HepG2 (cell line): ENCODE data around the gene COL18A1. TPM values are rescaled to one million over a fixed set of nuclear protein-coding genes. Genes with fewer than 3 reads are reported as not detected.
A peak's percentile ranks its signal among the peaks of the same experiment; 100 is the strongest.

Experiments used
- BHLHE40 ChIP-seq: IDR thresholded peaks from 2 replicates; pipeline ENCODE4 v1.6.1; 2011; ENCODE audit warnings: low read length, improper control_type of control experiment
- BORCS8-MEF2B ChIP-seq: sonication (generic); formaldehyde crosslinking; IDR thresholded peaks from 2 replicates; pipeline ENCODE4 v1.8.0; 2022; ENCODE audit warnings: mild to moderate bottlenecking, missing genetic modification reagents
- EP300 ChIP-seq, 3 experiments: sonication (generic) in 1 of 3; formaldehyde crosslinking in 1 of 3; IDR thresholded peaks; 2 replicates each; pipeline versions ENCODE4 v1.5.1 to v1.6.1; 2011 to 2020; ENCODE audit warnings: low read depth in 2 of 3, low read length in 2 of 3, borderline replicate concordance in 1 of 3, improper control_type of control experiment in 1 of 3, mild to moderate bottlenecking in 1 of 3, missing genetic modification reagents in 1 of 3, moderate library complexity in 1 of 3
- ERF ChIP-seq: IDR thresholded peaks from 2 replicates; pipeline ENCODE4 v1.6.1; 2018; ENCODE audit warnings: missing biosample characterization, missing genetic modification reagents
- HNRNPLL ChIP-seq: fragments of 200-400 bp; formaldehyde crosslinking; IDR thresholded peaks from 2 replicates; pipeline ENCODE4 v1.6.1; 2017; ENCODE audit warnings: mild to moderate bottlenecking, low read depth, low read length; ENCODE audit not compliant: poor library complexity, severe bottlenecking
- NKX3-1 ChIP-seq: sonication (generic); formaldehyde crosslinking; IDR thresholded peaks from 2 replicates; pipeline ENCODE4 v1.5.0; 2020; ENCODE audit warnings: missing genetic modification reagents
- NRL ChIP-seq: sonication (generic); formaldehyde crosslinking; IDR thresholded peaks from 2 replicates; pipeline ENCODE4 v1.5.0; 2020; ENCODE audit warnings: missing genetic modification reagents, mild to moderate bottlenecking, moderate library complexity, borderline replicate concordance
- PAX8 ChIP-seq: sonication (generic); formaldehyde crosslinking; IDR thresholded peaks from 2 replicates; pipeline ENCODE4 v1.8.0; 2022; ENCODE audit warnings: mild to moderate bottlenecking, missing genetic modification reagents, borderline replicate concordance
- POLR2A ChIP-seq, 2 experiments: IDR thresholded peaks; 2 replicates each; pipeline ENCODE4 v1.6.1; 2011; ENCODE audit warnings: low read depth in 2 of 2, low read length in 2 of 2, mild to moderate bottlenecking in 1 of 2, moderate library complexity in 1 of 2; ENCODE audit not compliant: insufficient read depth in 1 of 2
- PRMT3 ChIP-seq: sonication (generic); formaldehyde crosslinking; IDR thresholded peaks from 2 replicates; pipeline ENCODE4 v1.8.1; 2022; ENCODE audit warnings: low read depth, mild to moderate bottlenecking, moderate library complexity, missing genetic modification reagents, borderline replicate concordance
- RBM39 ChIP-seq: fragments of 200-400 bp; formaldehyde crosslinking; IDR thresholded peaks from one replicate; pipeline ENCODE4 v1.6.1; 2018; ENCODE audit warnings: antibody characterized with exemption, mild to moderate bottlenecking, low read depth, low read length; ENCODE audit not compliant: poor library complexity, severe bottlenecking
- SAP130 ChIP-seq: IDR thresholded peaks from 2 replicates; pipeline ENCODE4 v1.6.1; 2016; ENCODE audit warnings: low read depth
- ZBTB3 ChIP-seq: sonication (generic); formaldehyde crosslinking; IDR thresholded peaks from 2 replicates; pipeline ENCODE4 v1.4.0; 2020; ENCODE audit warnings: low read depth, mild to moderate bottlenecking, moderate library complexity, missing genetic modification reagents, borderline replicate concordance
- ZNF205 ChIP-seq: IDR thresholded peaks from 2 replicates; pipeline ENCODE4 v1.6.1; 2018; ENCODE audit warnings: missing biosample characterization, missing genetic modification reagents
- ZNF44 ChIP-seq: sonication (generic); formaldehyde crosslinking; IDR thresholded peaks from 2 replicates; pipeline ENCODE4 v1.5.1; 2020; ENCODE audit warnings: mild to moderate bottlenecking, missing genetic modification reagents
- ZNF780A ChIP-seq: sonication (generic); formaldehyde crosslinking; IDR thresholded peaks from 2 replicates; pipeline ENCODE4 v1.8.0; 2022; ENCODE audit warnings: mild to moderate bottlenecking, missing genetic modification reagents, moderate library complexity
- ZNF816 ChIP-seq: sonication (generic); formaldehyde crosslinking; IDR thresholded peaks from 2 replicates; pipeline ENCODE4 v1.8.0; 2022; ENCODE audit warnings: missing genetic modification reagents, mild to moderate bottlenecking, borderline replicate concordance
- ZSCAN25 ChIP-seq: sonication (generic); formaldehyde crosslinking; IDR thresholded peaks from 2 replicates; pipeline ENCODE4 v1.8.0; 2022; ENCODE audit warnings: mild to moderate bottlenecking, missing genetic modification reagents
- polyA plus RNA-seq, 8 experiments: library from polyadenylated mRNA; depleted of rRNA in 3 of 8; stranded (reverse) in 7 of 8; unstranded in 1 of 8; fragments of >200 nt; fragmentation: Illumina TruSeq in 4 of 8; extraction: Trizol in 4 of 8; gene quantifications; 2 replicates each; pipeline versions ENCODE4 v1.2.1 to v1.2.3, GENCODE V29; 2011 to 2016; ENCODE audit warnings: low read depth in 4 of 8, missing spikeins in 1 of 8, mixed read lengths in 1 of 8; ENCODE audit not compliant: insufficient read depth in 1 of 8
- total RNA-seq, 5 experiments: library from RNA; depleted of rRNA; stranded (reverse); fragments of >200 nt; fragmentation: Illumina TruSeq; extraction: Trizol; gene quantifications; 2 replicates each; pipeline ENCODE4 v1.2.3, GENCODE V29; 2016; ENCODE audit warnings: low read depth in 1 of 5
- TF ChIP-seq, protein P1 (sequence below): sonication (generic); formaldehyde crosslinking; IDR thresholded peaks from 2 replicates; pipeline ENCODE4 v1.9.0; 2022; ENCODE audit warnings: missing genetic modification reagents, mild to moderate bottlenecking, borderline replicate concordance
- TF ChIP-seq, protein P2 (sequence below): sonication (generic); formaldehyde crosslinking; IDR thresholded peaks from 2 replicates; pipeline ENCODE4 v1.4.0; 2020; ENCODE audit warnings: missing genetic modification reagents
- TF ChIP-seq, protein P3 (sequence below): sonication (generic); formaldehyde crosslinking; IDR thresholded peaks from 2 replicates; pipeline ENCODE4 v1.8.0; 2022; ENCODE audit warnings: missing genetic modification reagents, mild to moderate bottlenecking, inconsistent platforms, borderline replicate concordance
- TF ChIP-seq, protein P4 (sequence below): sonication (generic); formaldehyde crosslinking; conservative IDR thresholded peaks from 2 replicates; pipeline ENCODE4 v1.8.1; 2023; ENCODE audit warnings: missing genetic modification reagents

The COL18A1 gene
- total and polyA plus RNA-seq, 2 of the 13 experiments (the other 11 are each of a cell fraction or from before 2014, with no cell fraction given) = 79.0 to 102 TPM

DNA sequence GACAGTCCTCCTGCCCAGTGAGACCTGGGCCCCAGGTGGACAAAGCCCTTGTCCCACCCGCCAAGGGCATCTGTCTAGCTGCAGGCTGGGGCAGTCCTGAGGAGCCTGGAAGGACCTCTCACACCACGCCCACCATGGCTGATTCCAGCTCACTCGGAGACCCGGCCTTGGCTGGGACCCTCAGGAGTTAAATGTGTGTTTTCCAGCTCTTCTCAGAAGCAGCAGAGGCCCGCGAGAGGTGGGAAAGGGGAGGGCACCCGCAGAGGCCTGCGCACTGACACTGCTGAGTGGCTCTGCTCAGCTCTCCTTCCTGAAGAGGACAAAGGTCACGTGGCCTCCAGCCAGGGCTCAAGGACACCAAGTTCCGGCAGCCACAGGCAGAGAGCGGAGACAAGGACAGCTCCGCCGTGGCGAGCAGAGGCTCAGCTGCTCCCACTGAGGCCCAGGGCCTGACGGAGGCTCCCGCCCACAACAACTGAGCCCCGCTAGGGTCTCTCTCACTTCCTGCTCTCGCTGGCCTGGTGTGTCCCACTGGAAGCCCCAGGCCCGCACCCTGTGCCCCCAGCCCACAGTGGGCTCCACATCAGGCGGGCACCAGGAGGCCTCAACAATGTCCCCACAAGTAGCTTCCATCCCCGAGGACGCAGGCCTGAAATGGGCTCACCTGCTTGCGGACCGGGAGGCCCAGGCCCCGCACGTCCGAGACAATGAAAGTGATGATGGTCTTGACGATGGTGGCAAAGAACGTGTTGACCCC, 120.4 kb downstream of the COL18A1 start (continued):
- no peak for TF ChIP-seq PRMT3 (CRISPR knock-in tag)
- no peak; the same call in none of the 2 replicates for TF ChIP-seq ERF (CRISPR knock-in tag)
- no peak for TF ChIP-seq ZNF780A (CRISPR knock-in tag)
- TF ChIP-seq ZSCAN25 (CRISPR knock-in tag) = peak; percentile 97
- TF ChIP-seq, protein P1, sequence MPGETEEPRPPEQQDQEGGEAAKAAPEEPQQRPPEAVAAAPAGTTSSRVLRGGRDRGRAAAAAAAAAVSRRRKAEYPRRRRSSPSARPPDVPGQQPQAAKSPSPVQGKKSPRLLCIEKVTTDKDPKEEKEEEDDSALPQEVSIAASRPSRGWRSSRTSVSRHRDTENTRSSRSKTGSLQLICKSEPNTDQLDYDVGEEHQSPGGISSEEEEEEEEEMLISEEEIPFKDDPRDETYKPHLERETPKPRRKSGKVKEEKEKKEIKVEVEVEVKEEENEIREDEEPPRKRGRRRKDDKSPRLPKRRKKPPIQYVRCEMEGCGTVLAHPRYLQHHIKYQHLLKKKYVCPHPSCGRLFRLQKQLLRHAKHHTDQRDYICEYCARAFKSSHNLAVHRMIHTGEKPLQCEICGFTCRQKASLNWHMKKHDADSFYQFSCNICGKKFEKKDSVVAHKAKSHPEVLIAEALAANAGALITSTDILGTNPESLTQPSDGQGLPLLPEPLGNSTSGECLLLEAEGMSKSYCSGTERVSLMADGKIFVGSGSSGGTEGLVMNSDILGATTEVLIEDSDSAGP = peak; percentile 53; the same call in 1 of the 2 replicates
- TF ChIP-seq, protein P2, sequence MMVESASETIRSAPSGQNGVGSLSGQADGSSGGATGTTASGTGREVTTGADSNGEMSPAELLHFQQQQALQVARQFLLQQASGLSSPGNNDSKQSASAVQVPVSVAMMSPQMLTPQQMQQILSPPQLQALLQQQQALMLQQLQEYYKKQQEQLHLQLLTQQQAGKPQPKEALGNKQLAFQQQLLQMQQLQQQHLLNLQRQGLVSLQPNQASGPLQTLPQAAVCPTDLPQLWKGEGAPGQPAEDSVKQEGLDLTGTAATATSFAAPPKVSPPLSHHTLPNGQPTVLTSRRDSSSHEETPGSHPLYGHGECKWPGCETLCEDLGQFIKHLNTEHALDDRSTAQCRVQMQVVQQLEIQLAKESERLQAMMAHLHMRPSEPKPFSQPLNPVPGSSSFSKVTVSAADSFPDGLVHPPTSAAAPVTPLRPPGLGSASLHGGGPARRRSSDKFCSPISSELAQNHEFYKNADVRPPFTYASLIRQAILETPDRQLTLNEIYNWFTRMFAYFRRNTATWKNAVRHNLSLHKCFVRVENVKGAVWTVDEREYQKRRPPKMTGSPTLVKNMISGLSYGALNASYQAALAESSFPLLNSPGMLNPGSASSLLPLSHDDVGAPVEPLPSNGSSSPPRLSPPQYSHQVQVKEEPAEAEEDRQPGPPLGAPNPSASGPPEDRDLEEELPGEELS (CRISPR knock-in tag) = peak; percentile 31; the same call in 1 of the 2 replicates
- TF ChIP-seq, protein P3, sequence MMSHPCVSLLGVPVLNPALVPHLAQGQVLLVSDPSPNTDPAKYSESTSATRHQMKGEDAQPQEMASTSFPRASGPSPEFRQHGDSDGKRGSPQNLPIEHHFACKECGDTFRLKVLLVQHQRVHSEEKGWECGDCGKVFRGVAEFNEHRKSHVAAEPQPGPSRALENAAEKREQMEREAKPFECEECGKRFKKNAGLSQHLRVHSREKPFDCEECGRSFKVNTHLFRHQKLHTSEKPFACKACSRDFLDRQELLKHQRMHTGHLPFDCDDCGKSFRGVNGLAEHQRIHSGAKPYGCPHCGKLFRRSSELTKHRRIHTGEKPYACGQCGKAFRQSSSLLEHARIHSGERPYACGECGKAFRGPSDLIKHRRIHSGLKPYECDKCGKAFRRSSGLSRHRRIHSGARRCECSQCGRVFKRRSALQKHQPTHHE (CRISPR knock-in tag) = no peak
- TF ChIP-seq BORCS8-MEF2B (CRISPR knock-in tag) = 0 out of 2 replicates have a peak, but pooled peaks have one; percentile 52
- TF ChIP-seq EP300 (IDR thresholded peaks at IDR 0.05; ENCODE audit: low read depth in 2 of 2, low read length in 2 of 2) = peak in 1 of 2 experiments; percentile 53; a peak in 1 of 4 replicates
- peak; percentile 35; the same call in 1 of the 2 replicates for TF ChIP-seq EP300 (CRISPR knock-in tag; IDR thresholded peaks at IDR 0.05; ENCODE audit: borderline replicate concordance)
- no peak for TF ChIP-seq ZNF816 (CRISPR knock-in tag)
- TF ChIP-seq PAX8 = peak; percentile 75; the same call in 1 of the 2 replicates
- TF ChIP-seq NKX3-1 (CRISPR knock-in tag) = no peak
- peak; percentile 81 for TF ChIP-seq SAP130 (CRISPR knock-in tag)
- no peak for TF ChIP-seq NRL (CRISPR knock-in tag)
- TF ChIP-seq ZNF205 (CRISPR knock-in tag) = peak; percentile 49; the same call in 1 of the 2 replicates
- TF ChIP-seq ZBTB3 (CRISPR knock-in tag) = no peak
- TF ChIP-seq HNRNPLL = peak; percentile 62
- peak; percentile 22 for TF ChIP-seq RBM39
- no peak for TF ChIP-seq ZNF44 (CRISPR knock-in tag)
- peak in 1 of 2 experiments; percentile 68; a peak in 2 of 4 replicates for TF ChIP-seq POLR2A (IDR thresholded peaks at IDR 0.05; ENCODE audit: insufficient read depth in 1 of 2, low read depth in 2 of 2, low read length in 2 of 2)
- peak; percentile 57; the same call in 1 of the 2 replicates for TF ChIP-seq BHLHE40
- TF ChIP-seq, protein P4, sequence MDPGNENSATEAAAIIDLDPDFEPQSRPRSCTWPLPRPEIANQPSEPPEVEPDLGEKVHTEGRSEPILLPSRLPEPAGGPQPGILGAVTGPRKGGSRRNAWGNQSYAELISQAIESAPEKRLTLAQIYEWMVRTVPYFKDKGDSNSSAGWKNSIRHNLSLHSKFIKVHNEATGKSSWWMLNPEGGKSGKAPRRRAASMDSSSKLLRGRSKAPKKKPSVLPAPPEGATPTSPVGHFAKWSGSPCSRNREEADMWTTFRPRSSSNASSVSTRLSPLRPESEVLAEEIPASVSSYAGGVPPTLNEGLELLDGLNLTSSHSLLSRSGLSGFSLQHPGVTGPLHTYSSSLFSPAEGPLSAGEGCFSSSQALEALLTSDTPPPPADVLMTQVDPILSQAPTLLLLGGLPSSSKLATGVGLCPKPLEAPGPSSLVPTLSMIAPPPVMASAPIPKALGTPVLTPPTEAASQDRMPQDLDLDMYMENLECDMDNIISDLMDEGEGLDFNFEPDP (CRISPR knock-in tag) = no peak
